Cardiac fibroblast (primary cell): ENCODE data around the gene FRMD4B.

Source experiments
- DNase-seq, 2 donors: peaks; one replicate each; pipeline versions ENCODE4 v3.0.0 to v3.0.0-alpha.2; 2010; ENCODE audit warnings: low read depth in 2 of 2
- H3K4me3 ChIP-seq, 2 donors: replicated peaks in 1 of 2; 1 replicate in 1 of 2; 2 replicates in 1 of 2; pipeline ENCODE4 v1.5.1; 2011; ENCODE audit warnings: low read depth in 2 of 2, low read length in 2 of 2, mild to moderate bottlenecking in 2 of 2, moderate library complexity in 1 of 2
- CTCF ChIP-seq: IDR thresholded peaks from one replicate; pipeline ENCODE4 v1.5.1; 2011; ENCODE audit warnings: low read depth, mild to moderate bottlenecking, low read length, inconsistent platforms

The FRMD4B gene

GRCh38 chr3:69306239-69307185, 79.4 kb downstream of the FRMD4B start:
- peak; percentile 93 for TF ChIP-seq CTCF
- no peak overlapping the region for H3K4me3 ChIP-seq
- peak; percentile 91 to 93 for DNase-seq

DNA sequence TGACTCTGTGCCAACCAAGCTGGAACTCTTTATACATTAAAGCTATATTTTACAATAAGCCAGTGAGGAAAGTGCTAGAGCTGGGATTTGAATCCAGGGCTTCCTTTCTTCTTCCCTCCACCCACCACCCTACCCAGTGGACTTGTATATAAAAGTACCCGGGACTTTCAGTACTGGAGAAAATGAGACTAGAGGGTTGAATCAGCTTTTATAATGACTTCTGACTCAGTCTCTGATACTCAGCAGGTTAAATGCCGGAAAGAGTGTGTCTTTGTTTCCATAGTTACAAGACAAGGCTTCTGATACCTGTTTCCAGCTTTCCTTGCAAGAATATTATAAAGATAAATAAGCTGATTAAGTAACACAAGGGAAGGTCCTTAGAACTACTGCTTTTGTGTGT, 80.9 kb downstream of the FRMD4B start:
- no peak for TF ChIP-seq CTCF
- DNase-seq, result peak in 1 of 2 donors; percentile 30
- H3K4me3 ChIP-seq, result no peak overlapping the region

- TF ChIP-seq CTCF, result no peak
- no peak for DNase-seq
These were observed 81.5 kb downstream of the FRMD4B start for GRCh38 chr3:69304396-69304795.

GRCh38 chr3:69300296-69300695, 85.6 kb downstream of the FRMD4B start:
- TF ChIP-seq CTCF, result no peak
- H3K4me3 ChIP-seq, result no peak overlapping the region
- no peak for DNase-seq

More at GRCh38 chr3:69304396-69304795, 81.5 kb downstream of the FRMD4B start:
- H3K4me3 ChIP-seq, result no peak overlapping the region

- peak; percentile 34 for TF ChIP-seq CTCF
- peak in 1 of 2 donors; percentile 4 for DNase-seq
- no peak overlapping the region for H3K4me3 ChIP-seq
These were observed 86.5 kb downstream of the FRMD4B start for GRCh38 chr3:69299344-69299743.

- TF ChIP-seq CTCF, result no peak
- H3K4me3 ChIP-seq, result no peak overlapping the region
- DNase-seq, result no peak
These were observed 88.4 kb downstream of the FRMD4B start for GRCh38 chr3:69297501-69297900.

DNA sequence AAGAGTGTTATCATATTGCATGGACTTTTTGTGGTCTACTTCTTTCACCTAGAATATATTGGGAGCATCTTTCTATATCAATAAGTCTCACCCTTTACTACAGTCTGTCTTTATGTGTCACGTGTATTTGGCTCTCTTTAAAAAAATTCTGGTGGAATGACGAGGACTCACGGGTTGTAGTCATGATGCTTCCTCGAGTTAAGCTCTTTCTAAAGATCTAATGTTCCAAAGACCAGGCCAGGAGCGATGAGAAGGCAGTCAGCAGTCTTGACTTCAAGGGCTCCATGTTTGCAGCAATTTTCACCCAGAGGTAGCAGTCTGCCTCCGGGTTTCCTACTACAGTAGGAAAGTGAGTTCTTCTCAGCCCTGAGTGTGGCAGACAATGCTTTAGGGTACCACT, 88.9 kb downstream of the FRMD4B start:
- H3K4me3 ChIP-seq, result no peak overlapping the region
- no peak for DNase-seq
- TF ChIP-seq CTCF, result no peak
